Measurements from ENCODE around the gene CORO2B. TPM values are rescaled to one million over a fixed set of nuclear protein-coding genes. Genes with fewer than 3 reads are reported as not detected.
A peak's percentile ranks its signal among the peaks of the same experiment; 100 is the strongest.

The CORO2B gene
- total RNA-seq, 4 donors from 2014 or later = 0.80 to 4.5 (median 2.3) TPM

- H3K4me3 ChIP-seq (ENCODE audit: low read depth, poor library complexity, severe bottlenecking) = no peak overlapping the region
- intact Hi-C loops (cut with DNase I; ENCODE audit: low total_unique reads) = no loop called here
- peak in 1 of 2 donors; percentile 78 for DNase-seq (ENCODE audit: low spot score in 2 of 2)
- TF ChIP-seq POLR2A (IDR thresholded peaks at IDR 0.05) = no peak
- TF ChIP-seq, protein P1, sequence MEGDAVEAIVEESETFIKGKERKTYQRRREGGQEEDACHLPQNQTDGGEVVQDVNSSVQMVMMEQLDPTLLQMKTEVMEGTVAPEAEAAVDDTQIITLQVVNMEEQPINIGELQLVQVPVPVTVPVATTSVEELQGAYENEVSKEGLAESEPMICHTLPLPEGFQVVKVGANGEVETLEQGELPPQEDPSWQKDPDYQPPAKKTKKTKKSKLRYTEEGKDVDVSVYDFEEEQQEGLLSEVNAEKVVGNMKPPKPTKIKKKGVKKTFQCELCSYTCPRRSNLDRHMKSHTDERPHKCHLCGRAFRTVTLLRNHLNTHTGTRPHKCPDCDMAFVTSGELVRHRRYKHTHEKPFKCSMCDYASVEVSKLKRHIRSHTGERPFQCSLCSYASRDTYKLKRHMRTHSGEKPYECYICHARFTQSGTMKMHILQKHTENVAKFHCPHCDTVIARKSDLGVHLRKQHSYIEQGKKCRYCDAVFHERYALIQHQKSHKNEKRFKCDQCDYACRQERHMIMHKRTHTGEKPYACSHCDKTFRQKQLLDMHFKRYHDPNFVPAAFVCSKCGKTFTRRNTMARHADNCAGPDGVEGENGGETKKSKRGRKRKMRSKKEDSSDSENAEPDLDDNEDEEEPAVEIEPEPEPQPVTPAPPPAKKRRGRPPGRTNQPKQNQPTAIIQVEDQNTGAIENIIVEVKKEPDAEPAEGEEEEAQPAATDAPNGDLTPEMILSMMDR (IDR thresholded peaks at IDR 0.05) = no peak
- WGBS, 2 donors = 82 to 86% methylated on average over 2 of the region's 2 CpGs
These were observed 103.0 kb downstream of the CORO2B start for GRCh38 chr15:68681836-68682235.

GRCh38 chr15:68682330-68682729 is 103.5 kb downstream of the CORO2B start:
- no peak for DNase-seq (ENCODE audit: low spot score in 2 of 2)
- TF ChIP-seq, protein P1 (IDR thresholded peaks at IDR 0.05) = no peak
- TF ChIP-seq POLR2A (IDR thresholded peaks at IDR 0.05) = no peak
- H3K4me3 ChIP-seq (ENCODE audit: low read depth, poor library complexity, severe bottlenecking) = no peak overlapping the region
- intact Hi-C loops (cut with DNase I; ENCODE audit: low total_unique reads) = no loop called here
- WGBS, 2 donors = 60 to 71% methylated on average over 5 of the region's 5 CpGs

DNA sequence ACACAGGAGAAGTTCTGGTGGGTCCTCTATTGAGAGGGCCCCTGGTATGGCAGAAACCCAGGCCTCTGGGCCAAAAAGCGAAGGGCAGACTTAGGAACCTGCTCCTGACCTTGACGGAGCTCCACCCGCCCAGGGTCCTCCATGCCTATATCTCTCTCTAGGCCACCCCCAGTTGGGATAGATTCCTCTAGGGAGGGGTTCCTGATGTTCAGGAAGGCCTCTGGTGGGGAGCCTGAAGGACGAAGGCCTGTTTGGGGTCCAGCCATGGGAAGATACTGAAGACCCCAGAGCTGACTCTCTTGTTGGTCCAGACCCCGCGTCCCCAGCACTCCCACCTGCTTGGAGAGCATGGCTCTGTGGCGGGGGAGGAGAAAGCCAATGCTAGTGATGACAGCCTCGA is 104.2 kb downstream of the CORO2B start:
- intact Hi-C loops (cut with DNase I; ENCODE audit: low total_unique reads) = no loop called here
- H3K4me3 ChIP-seq (ENCODE audit: low read depth, poor library complexity, severe bottlenecking) = no peak overlapping the region
- DNase-seq (ENCODE audit: low spot score in 2 of 2) = peak in 1 of 2 donors; percentile 71
- no peak for TF ChIP-seq POLR2A (IDR thresholded peaks at IDR 0.05)
- TF ChIP-seq, protein P1 (IDR thresholded peaks at IDR 0.05) = no peak
- WGBS, 2 donors = 90 to 98% methylated on average over 8 of the region's 8 CpGs

DNA sequence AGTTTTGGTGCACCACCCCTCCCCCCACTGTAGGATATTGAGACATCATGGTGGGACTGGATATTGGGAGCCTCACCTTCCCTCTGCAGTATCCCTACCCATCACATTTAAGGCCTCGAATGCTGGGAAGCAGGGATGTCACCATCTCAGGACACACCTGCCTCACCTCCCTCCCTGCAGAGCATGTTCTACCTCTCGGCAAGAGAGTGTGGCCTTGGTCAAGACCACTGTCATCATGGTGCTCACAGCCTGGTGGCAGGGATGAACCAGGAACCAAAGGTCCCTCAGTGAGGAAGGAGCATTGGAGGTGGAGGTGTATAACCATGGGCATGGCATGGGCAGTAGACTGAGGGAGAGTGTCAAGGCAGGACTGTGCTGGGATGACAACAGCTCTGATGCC is 104.8 kb downstream of the CORO2B start:
- H3K4me3 ChIP-seq (ENCODE audit: low read depth, poor library complexity, severe bottlenecking) = no peak overlapping the region
- WGBS, 2 donors = 83 to 94% methylated on average over 2 of the region's 2 CpGs
- DNase-seq (ENCODE audit: low spot score in 2 of 2) = peak in 1 of 2 donors; percentile 70
- TF ChIP-seq, protein P1 (IDR thresholded peaks at IDR 0.05) = no peak
- TF ChIP-seq POLR2A (IDR thresholded peaks at IDR 0.05) = no peak
- intact Hi-C loops (cut with DNase I; ENCODE audit: low total_unique reads) = no loop called here

DNA sequence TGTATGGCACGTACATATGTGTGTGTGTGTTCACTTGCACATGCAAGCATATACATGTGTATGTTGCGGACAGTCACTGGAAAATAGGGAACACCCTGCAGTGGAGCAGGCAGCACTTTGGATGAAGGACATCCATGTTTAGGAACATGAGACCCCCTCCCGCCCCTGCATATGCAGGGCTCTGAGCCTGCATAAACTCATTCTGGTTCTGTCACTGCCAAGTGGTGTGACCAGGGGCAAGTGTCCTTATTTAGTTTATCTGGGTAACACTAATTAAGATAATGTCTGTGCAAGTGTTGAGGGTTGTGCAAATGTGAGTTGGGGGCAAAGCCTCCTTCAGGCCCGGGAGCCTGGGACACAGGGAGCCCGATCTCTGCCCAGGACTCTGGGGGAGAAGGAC is 105.7 kb downstream of the CORO2B start:
- no peak overlapping the region for H3K4me3 ChIP-seq (ENCODE audit: low read depth, poor library complexity, severe bottlenecking)
- no peak for TF ChIP-seq POLR2A (IDR thresholded peaks at IDR 0.05)
- TF ChIP-seq, protein P1 (IDR thresholded peaks at IDR 0.05) = no peak
- intact Hi-C loops (cut with DNase I; ENCODE audit: low total_unique reads) = no loop called here

DNA sequence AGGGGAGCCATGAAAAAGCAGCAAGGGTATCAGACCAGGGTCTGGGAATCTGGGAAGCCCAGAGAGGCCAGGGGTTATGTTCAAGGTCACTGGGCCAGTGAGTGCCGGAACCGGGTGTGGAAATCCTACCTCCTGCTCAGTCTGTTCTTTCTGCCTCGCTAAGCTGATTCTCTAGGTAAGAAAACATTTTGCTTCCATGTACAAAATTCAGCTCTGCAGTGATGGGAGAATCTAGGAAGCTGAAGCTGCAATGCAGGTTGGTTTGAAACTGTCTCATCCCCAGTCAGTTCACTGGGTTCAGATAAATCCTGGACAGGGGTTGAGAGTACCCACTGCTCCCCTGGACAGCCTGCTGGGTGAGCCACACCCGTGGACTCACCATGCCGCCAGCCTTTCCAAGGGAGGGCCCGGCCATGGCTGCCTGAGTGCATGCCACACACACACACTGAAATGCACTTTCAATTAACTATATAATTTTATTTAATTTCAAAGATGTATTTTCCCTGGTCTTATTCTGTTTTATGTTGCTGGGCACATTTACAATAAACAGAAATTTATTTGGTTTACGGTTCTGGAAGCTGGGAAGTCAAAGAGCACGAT is 108.4 kb downstream of the CORO2B start:
- WGBS, 2 donors = 80% methylated on average over 8 of the region's 8 CpGs
- DNase-seq (ENCODE audit: low spot score in 2 of 2) = peak in 1 of 2 donors; percentile 59
- no peak overlapping the region for H3K4me3 ChIP-seq (ENCODE audit: low read depth, poor library complexity, severe bottlenecking)
- no peak for TF ChIP-seq POLR2A (IDR thresholded peaks at IDR 0.05)
- TF ChIP-seq, protein P1 (IDR thresholded peaks at IDR 0.05) = no peak
- intact Hi-C loops (cut with DNase I; ENCODE audit: low total_unique reads) = no loop called here

More for the DNA sequence above, 105.7 kb downstream of the CORO2B start:
- WGBS, 2 donors = 84 to 93% methylated on average over 5 of the region's 5 CpGs
- peak in 1 of 2 donors; percentile 39 for DNase-seq (ENCODE audit: low spot score in 2 of 2)
